GM06990 (cell line): ENCODE data around the gene INHA.

Experiments used
- DNase-seq: peaks from one replicate; pipeline ENCODE4 v3.0.0-alpha.2; 2011; ENCODE audit not compliant: insufficient read length; ENCODE audit errors: extremely low read depth
- H3K27me3 ChIP-seq: replicated peaks from 2 replicates; pipeline ENCODE4 v1.6.0; 2011; ENCODE audit warnings: low read length; ENCODE audit not compliant: control insufficient read depth, insufficient read depth
- H3K36me3 ChIP-seq: 2 replicates; pipeline ENCODE4 v1.5.1; 2011; ENCODE audit warnings: low read length; ENCODE audit not compliant: control insufficient read depth, insufficient read depth
- H3K4me3 ChIP-seq: replicated peaks from 2 replicates; pipeline ENCODE4 v1.5.1; 2011; ENCODE audit warnings: low read depth, mild to moderate bottlenecking, control low read depth, low read length
- CTCF ChIP-seq: IDR thresholded peaks from 2 replicates; pipeline ENCODE4 v1.5.1; 2011; ENCODE audit warnings: low read length, control low read depth, mild to moderate bottlenecking, inconsistent platforms; ENCODE audit not compliant: insufficient read depth, poor library complexity, severe bottlenecking

Gene INHA

GRCh38 chr2:219572237-219573001 lies at the start of gene INHA:
Gene INHA (plus strand): TSS chr2:219572310. CDS start chr2:219572375, 65 bp downstream.
- Histone ChIP-seq H3K27me3 (no peaks in the 10 kb centered on the region; the same call in 1 of the 2 replicates), H3K4me3 (no peak within 1 kb of the TSS; the same call in 1 of the 2 replicates), H3K36me3 (no peaks in the 10 kb centered on the region)
- TF ChIP-seq CTCF = no peak
- no peak for DNase-seq

- TF ChIP-seq CTCF = no peak
- DNase-seq = no peak
- Histone ChIP-seq H3K27me3 (peaks cover 8% of the 10 kb centered on the region), H3K4me3 (no peak overlapping the region), H3K36me3 (no peaks in the 10 kb centered on the region)
These were observed 49.0 kb upstream of the INHA start for GRCh38 chr2:219523031-219523671.

- peaks cover 14% of the 10 kb centered on the region for H3K27me3 ChIP-seq
- H3K36me3 ChIP-seq = no peaks in the 10 kb centered on the region
- no peak overlapping the region for H3K4me3 ChIP-seq
- DNase-seq = no peak
- TF ChIP-seq CTCF = no peak
These were observed 47.3 kb upstream of the INHA start for GRCh38 chr2:219524817-219525216.

GRCh38 chr2:219525533-219526232 lies 46.4 kb upstream of the INHA start:
- no peak for DNase-seq
- TF ChIP-seq CTCF = no peak
- H3K4me3 ChIP-seq = no peak overlapping the region
- no peaks in the 10 kb centered on the region for H3K36me3 ChIP-seq
- H3K27me3 ChIP-seq = peaks cover 15% of the 10 kb centered on the region

GRCh38 chr2:219526320-219527075 lies 45.6 kb upstream of the INHA start:
- no peaks in the 10 kb centered on the region for H3K36me3 ChIP-seq
- no peak overlapping the region for H3K4me3 ChIP-seq
- peaks cover 15% of the 10 kb centered on the region for H3K27me3 ChIP-seq
- no peak for DNase-seq
- TF ChIP-seq CTCF = no peak
